OCI-LY3 (cell line): Measurements from ENCODE around the gene TNRC6C.

Experiments used
- CTCF ChIP-seq: fragments of 200-600, 300-600 bp; sonication (generic); IDR thresholded peaks from 2 replicates; pipeline ENCODE4 v1.5.1; 2014; ENCODE audit warnings: antibody characterized with exemption, low read length, low read depth
- EZH2phosphoT487 ChIP-seq: fragments of 200-600 bp; shearing (Covaris generic); IDR thresholded peaks from 2 replicates; pipeline ENCODE4 v1.6.1; 2018; ENCODE audit warnings: antibody characterized with exemption, mixed run types, low read depth

- TF ChIP-seq CTCF = no peak
- no peak for TF ChIP-seq EZH2phosphoT487
Observed at GRCh38 chr17:78154903-78155811, 196.7 kb downstream of the TNRC6C start.
